Epidermal melanocyte (primary cell): ENCODE measurements around the gene MYH7.
"Not testable (repeated sequence)": the region's sequence is repeated elsewhere in the genome, so short reads cannot be mapped to it uniquely, and the experiment has no call there.

Experiments used
- DNase-seq: peaks from one replicate; pipeline ENCODE4 v3.0.0; 2011; ENCODE audit warnings: low spot score; ENCODE audit not compliant: insufficient read length

MYH7 gene

GRCh38 chr14:23387916-23388882, 47.3 kb downstream of the MYH7 start:
- no peak for DNase-seq

GRCh38 chr14:23386999-23387398, 48.5 kb downstream of the MYH7 start:
- DNase-seq = no peak

DNA sequence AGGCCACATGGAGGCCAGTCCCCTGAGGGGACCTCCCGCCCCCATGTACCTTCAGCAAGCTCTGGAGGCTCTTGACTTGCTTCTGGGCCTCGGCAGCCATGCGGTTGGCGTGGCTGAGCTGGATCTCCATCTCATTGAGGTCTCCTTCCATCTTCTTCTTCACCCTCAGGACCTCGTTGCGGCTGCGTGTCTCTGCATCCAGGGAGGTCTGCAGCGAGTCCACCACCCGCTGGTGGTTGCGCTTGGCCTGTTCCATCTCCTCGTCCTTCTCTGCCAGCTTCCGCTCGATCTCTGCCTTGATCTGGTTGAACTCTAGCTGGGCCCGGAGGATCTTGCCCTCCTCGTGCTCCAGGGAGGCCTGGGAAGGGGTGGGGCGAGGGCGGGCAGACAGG, 49.2 kb downstream of the MYH7 start:
- not testable (repeated sequence) for DNase-seq

- no peak for DNase-seq
Observed at GRCh38 chr14:23385642-23386265, 49.7 kb downstream of the MYH7 start.

GRCh38 chr14:23385244-23385641, 50.2 kb downstream of the MYH7 start:
- no peak for DNase-seq

GRCh38 chr14:23384364-23385080, 50.9 kb downstream of the MYH7 start:
- DNase-seq = no peak

DNA sequence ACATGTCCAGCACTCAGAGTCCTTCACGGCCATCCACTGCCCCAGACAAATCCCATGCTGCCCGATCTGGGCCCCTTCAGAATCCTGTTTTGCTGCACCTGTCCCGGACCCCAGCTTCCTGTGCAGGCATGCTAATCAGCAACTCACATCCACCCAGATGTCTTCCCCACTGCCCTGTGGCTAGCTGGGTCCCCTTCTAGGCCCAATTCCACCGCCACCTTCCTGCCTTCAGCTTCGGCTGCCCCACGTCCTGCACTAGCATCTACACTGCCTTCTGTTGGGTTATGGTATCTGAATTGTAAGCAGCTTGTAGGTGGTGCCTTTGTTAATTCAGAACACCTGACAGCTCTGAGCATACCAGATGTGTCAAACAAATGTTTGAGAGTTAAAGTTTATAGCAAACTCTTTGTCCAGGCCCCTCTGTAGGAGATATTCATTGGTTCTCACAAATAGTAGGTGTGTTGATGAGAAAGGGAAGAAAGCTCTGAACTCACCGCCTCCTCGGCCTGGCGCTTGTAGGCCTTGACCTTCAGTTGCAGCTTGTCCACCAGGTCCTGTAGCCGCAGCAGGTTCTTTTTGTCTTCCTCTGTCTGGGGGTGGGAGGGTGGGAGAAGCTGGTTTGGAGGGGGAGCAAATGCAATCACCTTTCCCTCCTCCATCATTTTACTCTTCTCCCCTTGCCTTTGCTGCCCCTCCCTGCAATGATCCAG, 52.6 kb downstream of the MYH7 start:
- DNase-seq = no peak

- no peak for DNase-seq
Observed at GRCh38 chr14:23382276-23382675, 53.2 kb downstream of the MYH7 start.

DNA sequence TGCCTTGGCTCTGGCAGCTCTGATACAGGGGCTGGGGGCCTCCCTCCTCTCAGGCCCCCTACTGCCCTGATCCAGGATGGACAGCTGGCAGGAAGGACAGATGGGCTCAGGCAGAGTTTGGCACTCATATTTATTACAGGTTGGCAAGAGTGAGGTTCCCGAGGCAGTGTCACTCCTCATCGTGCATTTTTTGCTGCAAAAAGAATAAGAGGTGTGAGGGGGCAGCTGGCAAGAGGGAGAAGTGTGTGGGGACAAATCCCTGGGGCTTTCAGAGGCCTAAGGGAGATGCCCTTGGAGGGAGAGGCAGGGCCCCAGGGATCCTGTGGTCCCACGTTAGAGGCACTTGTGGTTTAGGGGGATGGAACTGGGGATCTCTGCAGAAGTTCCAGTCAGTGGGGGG, 53.6 kb downstream of the MYH7 start:
- no peak for DNase-seq

GRCh38 chr14:23380976-23381375, 54.5 kb downstream of the MYH7 start:
- no peak for DNase-seq

- DNase-seq = no peak
Observed at GRCh38 chr14:23380197-23380914, 55.1 kb downstream of the MYH7 start.

- no peak for DNase-seq
Observed at GRCh38 chr14:23379366-23380196, 55.9 kb downstream of the MYH7 start.

- DNase-seq = no peak
Observed at GRCh38 chr14:23378612-23379220, 56.7 kb downstream of the MYH7 start.

GRCh38 chr14:23377573-23378563, 57.6 kb downstream of the MYH7 start:
- DNase-seq = no peak

GRCh38 chr14:23377198-23377550, 58.3 kb downstream of the MYH7 start:
- DNase-seq = no peak

GRCh38 chr14:23376482-23377197, 58.8 kb downstream of the MYH7 start, which contains the start of gene CMTM5:
Gene CMTM5, plus strand, starts transcription at chr14:23377046. Its CDS starts 206 bp downstream, at chr14:23377252.
- DNase-seq = no peak

GRCh38 chr14:23375527-23376251, 59.8 kb downstream of the MYH7 start:
- no peak for DNase-seq
